GM12878 (cell line): ENCODE data around the gene RASSF4. TPM values are rescaled to one million over a fixed set of nuclear protein-coding genes. Genes with fewer than 3 reads are reported as not detected.

Source experiments
- ATAC-seq: fragments of 200-7000 bp; cut with Tn5 transposase; 3 replicates; pipeline ENCODE4 v1.9.1; 2020; ENCODE audit warnings: mild to moderate bottlenecking, moderate library complexity
- BruUV-seq: library from RNA; stranded (reverse); fragments of 400-500 nt; replicated peaks from 2 replicates; lab custom pipeline; 2021; lab: Mats Ljungman, UMichigan
- CTCF ChIA-PET: fragments of 300-600 bp; sonication (Branson Sonifier 250); formaldehyde crosslinking; extraction: SDS; loops from one replicate; lab custom pipeline; 2021; ENCODE audit warnings: inconsistent platforms; lab: Yijun Ruan, JAX
- POLR2A ChIA-PET: fragments of 350-600 bp; formaldehyde crosslinking; extraction: SDS; loops from one replicate; lab custom pipeline; 2021; ENCODE audit warnings: inconsistent platforms; lab: Charles Lee
- RAD21 ChIA-PET: fragments of 300-600 bp; sonication (Branson Sonifier 250); formaldehyde crosslinking; loops from one replicate; lab custom pipeline; 2023; ENCODE audit warnings: antibody characterized with exemption; ENCODE audit not compliant: unreplicated experiment; lab: Charles Lee
- SMC1A ChIA-PET: fragments of 300-600 bp; sonication (Branson Sonifier 250); formaldehyde crosslinking; loops from one replicate; lab custom pipeline; 2023; ENCODE audit not compliant: unreplicated experiment, uncharacterized antibody; lab: Charles Lee
- DNase-seq: peaks from one replicate; pipeline ENCODE4 v3.0.0-alpha.2; 2011; ENCODE audit warnings: low read depth, low spot score
- FAIRE-seq: peaks from 3 replicates; lab custom pipeline; 2011; peaks lifted over from hg19 to GRCh38; lab: Jason Lieb, UNC
- H2AFZ ChIP-seq: 2 replicates; pipeline ENCODE4 v1.6.0; 2011; ENCODE audit warnings: low read depth, low read length, control low read depth; ENCODE audit not compliant: control insufficient read depth
- H3K27ac ChIP-seq: 2 replicates; pipeline ENCODE4 v1.5.1; 2011; ENCODE audit warnings: control low read depth; ENCODE audit not compliant: control insufficient read depth, insufficient read depth
- H3K27me3 ChIP-seq, 2 experiments: replicated peaks in 1 of 2; 2 replicates each; pipeline versions ENCODE4 v1.6.0 to v1.6.1; 2011; ENCODE audit warnings: low read length in 1 of 2; ENCODE audit not compliant: control insufficient read depth in 2 of 2, insufficient read depth in 2 of 2
- H3K36me3 ChIP-seq, 2 experiments: 2 replicates each; pipeline ENCODE4 v1.5.1; 2011; ENCODE audit warnings: low read length in 1 of 2; ENCODE audit not compliant: control insufficient read depth in 2 of 2, insufficient read depth in 2 of 2
- H3K4me1 ChIP-seq: 2 replicates; pipeline ENCODE4 v1.6.1; 2011; ENCODE audit warnings: mild to moderate bottlenecking, low read length, moderate library complexity, mixed read lengths; ENCODE audit not compliant: control insufficient read depth, insufficient read depth
- H3K4me2 ChIP-seq: 2 replicates; pipeline ENCODE4 v1.6.0; 2011; ENCODE audit warnings: control low read depth; ENCODE audit not compliant: control insufficient read depth, insufficient read depth
- H3K4me3 ChIP-seq: fragments of 200-600 bp; sonication (generic); 2 replicates; pipeline ENCODE4 v1.5.1; 2016
- H3K79me2 ChIP-seq: 2 replicates; pipeline ENCODE4 v1.6.0; 2011; ENCODE audit warnings: low read length; ENCODE audit not compliant: control insufficient read depth, insufficient read depth
- H3K9ac ChIP-seq: 2 replicates; pipeline ENCODE4 v1.8.0; 2011; ENCODE audit warnings: low read length, control low read depth, mixed read lengths; ENCODE audit not compliant: control insufficient read depth, insufficient read depth
- H3K9me3 ChIP-seq: replicated peaks from 3 replicates; pipeline ENCODE4 v1.5.1; 2011; ENCODE audit warnings: mild to moderate bottlenecking, low read length; ENCODE audit not compliant: control insufficient read depth, insufficient read depth
- H4K20me1 ChIP-seq: 2 replicates; pipeline ENCODE4 v1.6.0; 2011; ENCODE audit not compliant: control insufficient read depth, insufficient read depth
- MYB ChIP-seq: fragments of 150-350 bp; IDR thresholded peaks from 2 replicates; pipeline ENCODE4 v1.6.1; 2014; ENCODE audit warnings: mild to moderate bottlenecking, low read depth, low read length, borderline replicate concordance
- RAD21 ChIP-seq: IDR thresholded peaks from 2 replicates; pipeline ENCODE4 v1.6.1; 2011; ENCODE audit warnings: mild to moderate bottlenecking, low read depth, low read length, moderate library complexity; ENCODE audit not compliant: insufficient read depth
- WGBS: methylation state at CpG from one replicate; pipeline ENCODE4 v1.1.6; 2016; ENCODE audit warnings: low lambda C conversion rate; ENCODE audit not compliant: insufficient replicate concordance, insufficient coverage; ENCODE audit errors: missing lambda C conversion rate; 5-methylcytosine and 5-hydroxymethylcytosine counted together
- in situ Hi-C: fragments of 300-500 bp; cut with MboI; formaldehyde crosslinking; loops from 9 replicates; pipeline ENCODE4 v1.14.3; 2018; ENCODE audit warnings: mixed read lengths
- intact Hi-C: fragments of 100-400 bp; cut with micrococcal nuclease; formaldehyde crosslinking; loops from one replicate; pipeline ENCODE4 v1.14.2; 2022; ENCODE audit not compliant: unreplicated experiment
- polyA plus RNA-seq, 11 experiments: library from polyadenylated mRNA; depleted of rRNA in 4 of 11; unstranded in 6 of 11; stranded (reverse) in 5 of 11; fragments of >200 nt; fragmentation: Nextera tagmentation in 4 of 11; fragmentation: Illumina TruSeq in 1 of 11; extraction: Ambion mirVana in 4 of 11; extraction: Trizol in 1 of 11; gene quantifications; 1 replicate in 1 of 11; 2 replicates in 10 of 11; pipeline versions ENCODE4 v1.2.1 to v1.2.3, GENCODE V29; 2011 to 2016; ENCODE audit warnings: inconsistent platforms in 2 of 11, missing spikeins in 2 of 11, low read depth in 1 of 11
- total RNA-seq, 4 experiments: library from RNA; depleted of rRNA in 3 of 4; stranded (reverse); fragments of >200 nt in 3 of 4; fragmentation: Illumina TruSeq in 1 of 4; extraction: Trizol in 1 of 4; gene quantifications; 2 replicates each; pipeline versions ENCODE4 v1.2.1 to v1.2.3, GENCODE V29; 2013 to 2021
- TF ChIP-seq, protein P1 (sequence below), 3 experiments: IDR thresholded peaks in 2 of 3; conservative IDR thresholded peaks in 1 of 3; 2 replicates each; pipeline ENCODE4 v1.5.1; 2011; ENCODE audit warnings: low read depth in 3 of 3, low read length in 3 of 3, mild to moderate bottlenecking in 3 of 3, control low read depth in 2 of 3, moderate library complexity in 2 of 3, inconsistent platforms in 1 of 3, mixed read lengths in 1 of 3; ENCODE audit not compliant: control insufficient read depth in 2 of 3, insufficient read depth in 1 of 3; ENCODE audit errors: extremely low read depth in 1 of 3

The RASSF4 gene
- total and polyA plus RNA-seq, 10 of the 15 experiments (the other 5 are each of a cell fraction or from before 2014, with no cell fraction given): 3.7 to 71.1 (median 16.8) TPM

DNA sequence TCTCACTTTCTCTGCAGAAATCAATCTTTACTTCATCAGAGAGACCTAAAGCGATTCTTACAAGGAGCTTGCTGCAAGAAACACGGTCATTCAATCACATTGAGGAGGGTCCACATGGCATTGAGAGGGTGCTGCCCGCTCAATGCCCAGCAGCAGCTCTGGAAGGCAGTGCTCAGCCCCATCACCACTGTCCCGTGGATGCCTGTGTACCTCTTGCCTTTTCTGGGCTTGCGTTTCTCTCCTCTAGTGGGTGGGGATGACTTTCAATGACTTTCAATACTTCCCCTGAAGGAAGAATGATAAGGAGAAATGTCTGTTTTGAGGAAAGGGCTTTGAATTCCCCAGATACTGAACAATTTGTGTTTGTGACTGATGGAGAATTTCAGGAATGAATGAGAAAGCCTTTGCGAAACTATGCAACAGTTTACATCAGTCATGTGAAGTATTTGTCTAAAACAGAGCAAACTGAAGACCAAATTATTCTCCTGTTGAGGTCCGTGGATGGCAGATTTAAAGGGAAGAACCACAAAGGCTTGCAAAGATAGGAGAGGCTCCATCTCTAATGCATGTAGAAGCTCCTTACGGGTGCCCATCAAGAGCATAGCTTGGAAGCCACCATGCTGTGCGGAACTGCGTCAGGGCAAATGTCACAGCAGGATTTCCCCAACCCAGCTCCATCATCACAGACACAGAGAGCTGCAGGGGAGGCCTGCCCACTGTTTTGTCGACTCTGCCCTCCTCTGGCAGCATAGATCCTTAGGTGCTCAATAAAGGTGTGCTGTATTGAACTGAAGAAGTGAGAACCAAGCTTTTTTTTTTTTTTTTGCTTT, 34.5 kb downstream of the RASSF4 start:
- H3K9me3 ChIP-seq: no peaks in the 10 kb centered on the region
- H3K4me2 ChIP-seq: no peak overlapping the region
- no peaks in the 10 kb centered on the region for H3K79me2 ChIP-seq
- in situ Hi-C loops: no loop called here
- H3K36me3 ChIP-seq: peaks cover 0 to 1% of the 10 kb centered on the region in 2 experiments; a peak in 1 of 4 replicates
- SMC1A ChIA-PET: interaction anchor here (0.6 to 2.6 kb wide), 4 partner anchors 18 to 185 kb away, joined by 3 to 10 read pairs (median 3); no protein-coding TSS in a partner anchor
- no peaks in the 10 kb centered on the region for H4K20me1 ChIP-seq
- peaks cover 6% of the 10 kb centered on the region for H3K4me1 ChIP-seq
- no peak overlapping the region for H3K9ac ChIP-seq
- 69% methylated on average over 11 of the region's 11 CpGs for WGBS
- ATAC-seq: 0 out of 3 replicates have a peak, but pooled peaks have one; percentile 34
- FAIRE-seq: no peak
- no peak overlapping the region for H2AFZ ChIP-seq
- POLR2A ChIA-PET: interaction anchor here (1.9 to 2.3 kb wide), 3 partner anchors 10 to 16 kb away, joined by 6 to 7 read pairs (median 7); partner anchors contain the start of gene DEPP1
- no peak overlapping the region for H3K4me3 ChIP-seq
- no peak overlapping the region for H3K27ac ChIP-seq
- DNase-seq: no peak
- RAD21 ChIA-PET: interaction anchor here (1.2 to 2.3 kb wide), 2 partner anchors 14 to 61 kb away, joined by 6 to 13 read pairs; no protein-coding TSS in a partner anchor
- H3K27me3 ChIP-seq: no peaks in the 10 kb centered on the region
- intact Hi-C loops: no loop called here
- TSS peak; percentile 83 for BruUV-seq
- TF ChIP-seq RAD21: peak; percentile 28; the same call in 1 of the 2 replicates
- TF ChIP-seq MYB: no peak
- TF ChIP-seq, protein P1, sequence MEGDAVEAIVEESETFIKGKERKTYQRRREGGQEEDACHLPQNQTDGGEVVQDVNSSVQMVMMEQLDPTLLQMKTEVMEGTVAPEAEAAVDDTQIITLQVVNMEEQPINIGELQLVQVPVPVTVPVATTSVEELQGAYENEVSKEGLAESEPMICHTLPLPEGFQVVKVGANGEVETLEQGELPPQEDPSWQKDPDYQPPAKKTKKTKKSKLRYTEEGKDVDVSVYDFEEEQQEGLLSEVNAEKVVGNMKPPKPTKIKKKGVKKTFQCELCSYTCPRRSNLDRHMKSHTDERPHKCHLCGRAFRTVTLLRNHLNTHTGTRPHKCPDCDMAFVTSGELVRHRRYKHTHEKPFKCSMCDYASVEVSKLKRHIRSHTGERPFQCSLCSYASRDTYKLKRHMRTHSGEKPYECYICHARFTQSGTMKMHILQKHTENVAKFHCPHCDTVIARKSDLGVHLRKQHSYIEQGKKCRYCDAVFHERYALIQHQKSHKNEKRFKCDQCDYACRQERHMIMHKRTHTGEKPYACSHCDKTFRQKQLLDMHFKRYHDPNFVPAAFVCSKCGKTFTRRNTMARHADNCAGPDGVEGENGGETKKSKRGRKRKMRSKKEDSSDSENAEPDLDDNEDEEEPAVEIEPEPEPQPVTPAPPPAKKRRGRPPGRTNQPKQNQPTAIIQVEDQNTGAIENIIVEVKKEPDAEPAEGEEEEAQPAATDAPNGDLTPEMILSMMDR (IDR thresholded peaks at IDR 0.05 in 2 of 3, conservative IDR thresholded peaks at IDR 0.05 in 1 of 3; ENCODE audit: control insufficient read depth in 2 of 3, extremely low read depth in 1 of 3, insufficient read depth in 1 of 3, low read depth in 3 of 3, low read length in 3 of 3): 0 out of 6 replicates have a peak, but pooled peaks of 1 of the 3 experiments have one; percentile 12
- CTCF ChIA-PET: interaction anchor here (0.7 to 2.9 kb wide), 7 partner anchors 10 to 63 kb away, joined by 3 to 11 read pairs (median 5); no protein-coding TSS in a partner anchor
